CD4-positive, alpha-beta T cell (primary cell): ENCODE measurements around the gene MACROD2. TPM values are rescaled to one million over a fixed set of nuclear protein-coding genes. Genes with fewer than 3 reads are reported as not detected.

Experiments used
- ATAC-seq: fragments of 200-7000 bp; cut with Tn5 transposase; one replicate; pipeline ENCODE4 v1.10.0; 2022; ENCODE audit warnings: mild to moderate bottlenecking; ENCODE audit not compliant: poor library complexity
- CTCF ChIA-PET: fragments of 350-600 bp; sonication (Branson Sonifier 250); formaldehyde crosslinking; loops from one replicate; lab custom pipeline; 2021; ENCODE audit warnings: antibody characterized with exemption, inconsistent platforms; lab: Charles Lee
- POLR2A ChIA-PET: fragments of 350-600 bp; sonication (Branson Sonifier 250); formaldehyde crosslinking; loops from one replicate; lab custom pipeline; 2021; ENCODE audit warnings: antibody characterized with exemption, inconsistent platforms; lab: Charles Lee
- DNase-seq, 14 experiments: peaks; one replicate each; pipeline ENCODE4 v3.0.0-alpha.2; 2013 to 2020; ENCODE audit warnings: mixed read lengths in 2 of 14
- H3K27ac ChIP-seq, 2 donors: one replicate each; pipeline versions ENCODE4 v1.5.1 to v1.7.0; 2013; ENCODE audit warnings: low read length in 2 of 2, low read depth in 1 of 2, mild to moderate bottlenecking in 1 of 2
- H3K27me3 ChIP-seq, 2 experiments: 1 replicate in 1 of 2; 2 replicates in 1 of 2; pipeline versions ENCODE4 v1.6.1 to v1.7.0; 2013; ENCODE audit warnings: low read length in 2 of 2, control low read depth in 1 of 2, mild to moderate bottlenecking in 1 of 2, moderate library complexity in 1 of 2; ENCODE audit not compliant: insufficient read depth in 2 of 2, control insufficient read depth in 1 of 2
- H3K36me3 ChIP-seq: one replicate; pipeline ENCODE4 v1.6.1; 2013; ENCODE audit warnings: low read length, control low read depth; ENCODE audit not compliant: insufficient read depth
- H3K4me1 ChIP-seq: one replicate; pipeline ENCODE4 v1.6.1; 2013; ENCODE audit warnings: low read length, control low read depth; ENCODE audit not compliant: insufficient read depth
- H3K4me3 ChIP-seq: one replicate; pipeline ENCODE4 v1.5.1; 2013; ENCODE audit warnings: mild to moderate bottlenecking, low read length, moderate library complexity
- H3K9me3 ChIP-seq, 2 experiments: 1 replicate in 1 of 2; 2 replicates in 1 of 2; pipeline versions ENCODE4 v1.6.1 to v1.7.0; 2013; ENCODE audit warnings: low read length in 2 of 2, mild to moderate bottlenecking in 2 of 2, control low read depth in 1 of 2, moderate library complexity in 1 of 2; ENCODE audit not compliant: control insufficient read depth in 1 of 2, insufficient read depth in 1 of 2
- H3K27ac Mint-ChIP-seq: one replicate; pipeline ENCODE4 v1.8.0; 2020; ENCODE audit warnings: mixed read lengths
- H3K27me3 Mint-ChIP-seq: one replicate; pipeline ENCODE4 v1.8.0; 2021; ENCODE audit warnings: mixed read lengths
- H3K36me3 Mint-ChIP-seq: one replicate; pipeline ENCODE4 v1.8.0; 2021; ENCODE audit warnings: low read depth, mixed read lengths
- H3K4me1 Mint-ChIP-seq: one replicate; pipeline ENCODE4 v1.8.0; 2021; ENCODE audit warnings: low read depth, mixed read lengths
- H3K4me3 Mint-ChIP-seq: one replicate; pipeline ENCODE4 v1.8.0; 2020; ENCODE audit warnings: mild to moderate bottlenecking, mixed read lengths
- H3K9me3 Mint-ChIP-seq: one replicate; pipeline ENCODE4 v1.8.0; 2020; ENCODE audit warnings: mixed read lengths
- intact Hi-C, 2 experiments: fragments of 100-400 bp; cut with DNase I in 1 of 2; cut with micrococcal nuclease in 1 of 2; formaldehyde crosslinking; loops; one replicate each; pipeline versions ENCODE4 v1.15.1 to v1.9.0; 2023 to 2025; cut with DNase I, micrococcal nuclease
- total RNA-seq, 174 experiments: library from RNA in 2 of 174; stranded (reverse) in 2 of 174; gene quantifications; one replicate each; pipeline ENCODE4 v1.2.3 and lab custom pipeline; 2021 to 2026
- TF ChIP-seq, protein P1 (sequence below): fragments of 200-600 bp; IDR thresholded peaks from one replicate; pipeline ENCODE4 v1.8.0; 2022; ENCODE audit warnings: antibody characterized with exemption, mild to moderate bottlenecking

Gene MACROD2
- total RNA-seq, 2 experiments from 2014 or later: not detected

- H3K27me3 Mint-ChIP-seq: no peaks in the 10 kb centered on the region
- H3K27me3 ChIP-seq: no peaks in the 10 kb centered on the region
- no peak for ATAC-seq
- intact Hi-C loops: no loop called here
- no peak overlapping the region for H3K4me3 ChIP-seq
- TF ChIP-seq, protein P1, sequence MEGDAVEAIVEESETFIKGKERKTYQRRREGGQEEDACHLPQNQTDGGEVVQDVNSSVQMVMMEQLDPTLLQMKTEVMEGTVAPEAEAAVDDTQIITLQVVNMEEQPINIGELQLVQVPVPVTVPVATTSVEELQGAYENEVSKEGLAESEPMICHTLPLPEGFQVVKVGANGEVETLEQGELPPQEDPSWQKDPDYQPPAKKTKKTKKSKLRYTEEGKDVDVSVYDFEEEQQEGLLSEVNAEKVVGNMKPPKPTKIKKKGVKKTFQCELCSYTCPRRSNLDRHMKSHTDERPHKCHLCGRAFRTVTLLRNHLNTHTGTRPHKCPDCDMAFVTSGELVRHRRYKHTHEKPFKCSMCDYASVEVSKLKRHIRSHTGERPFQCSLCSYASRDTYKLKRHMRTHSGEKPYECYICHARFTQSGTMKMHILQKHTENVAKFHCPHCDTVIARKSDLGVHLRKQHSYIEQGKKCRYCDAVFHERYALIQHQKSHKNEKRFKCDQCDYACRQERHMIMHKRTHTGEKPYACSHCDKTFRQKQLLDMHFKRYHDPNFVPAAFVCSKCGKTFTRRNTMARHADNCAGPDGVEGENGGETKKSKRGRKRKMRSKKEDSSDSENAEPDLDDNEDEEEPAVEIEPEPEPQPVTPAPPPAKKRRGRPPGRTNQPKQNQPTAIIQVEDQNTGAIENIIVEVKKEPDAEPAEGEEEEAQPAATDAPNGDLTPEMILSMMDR: no peak
- peaks cover 10% of the 10 kb centered on the region for H3K9me3 Mint-ChIP-seq
- H3K27ac ChIP-seq: no peak overlapping the region
- ChIA-PET POLR2A (no interaction called here), CTCF (no interaction called here)
- no peak overlapping the region for H3K4me3 Mint-ChIP-seq
- H3K4me1 ChIP-seq: no peaks in the 10 kb centered on the region
- no peaks in the 10 kb centered on the region for H3K36me3 Mint-ChIP-seq
- no peak overlapping the region for H3K27ac Mint-ChIP-seq
- no peaks in the 10 kb centered on the region for H3K36me3 ChIP-seq
- H3K9me3 ChIP-seq: no peaks in the 10 kb centered on the region
- no peak for DNase-seq
- H3K4me1 Mint-ChIP-seq: no peaks in the 10 kb centered on the region
These were observed 439.2 kb downstream of the MACROD2 start for GRCh38 chr20:14434384-14435136.

- ATAC-seq (no peak), DNase-seq (no peak)
- intact Hi-C loops: no loop called here
- Histone ChIP-seq H3K4me1 (no peaks in the 10 kb centered on the region), H3K36me3 (no peaks in the 10 kb centered on the region), H3K9me3 (peaks cover 0 to 6% of the 10 kb centered on the region in 2 experiments), H3K27me3 (no peaks in the 10 kb centered on the region), H3K4me3 (no peak overlapping the region), H3K27ac (no peak overlapping the region)
- H3K4me3 Mint-ChIP-seq: no peak overlapping the region
- H3K9me3 Mint-ChIP-seq: peaks cover 16% of the 10 kb centered on the region
- TF ChIP-seq, protein P1: no peak
- H3K27me3 Mint-ChIP-seq: no peaks in the 10 kb centered on the region
- no peaks in the 10 kb centered on the region for H3K36me3 Mint-ChIP-seq
- ChIA-PET CTCF (no interaction called here), POLR2A (no interaction called here)
- H3K27ac Mint-ChIP-seq: no peak overlapping the region
- H3K4me1 Mint-ChIP-seq: no peaks in the 10 kb centered on the region
These were observed 445.9 kb downstream of the MACROD2 start for GRCh38 chr20:14441201-14441600.

DNA sequence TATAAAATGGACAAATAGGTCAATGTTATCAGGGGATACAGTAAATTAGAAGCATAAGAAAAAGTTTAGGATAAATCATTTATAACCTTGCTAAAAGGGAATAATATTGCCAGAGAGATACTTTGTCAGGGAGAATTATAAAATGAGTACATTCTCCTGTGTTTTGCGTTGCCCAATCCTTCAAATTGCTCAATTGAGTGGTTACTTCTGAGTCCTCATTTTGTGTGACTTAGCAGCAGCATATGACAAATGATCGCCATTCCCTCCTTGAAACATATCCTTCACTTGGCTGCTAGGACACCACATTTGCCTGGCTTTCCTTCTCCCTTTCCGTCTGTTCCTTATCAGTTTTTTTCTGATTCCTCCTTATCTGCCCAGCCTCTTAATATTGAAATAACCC lies 448.8 kb downstream of the MACROD2 start:
- Mint-ChIP-seq H3K27ac (no peak overlapping the region), H3K4me1 (no peaks in the 10 kb centered on the region), H3K27me3 (no peaks in the 10 kb centered on the region), H3K36me3 (no peaks in the 10 kb centered on the region), H3K4me3 (no peak overlapping the region), H3K9me3 (peaks cover 11% of the 10 kb centered on the region)
- Histone ChIP-seq H3K4me3 (no peak overlapping the region), H3K27me3 (no peaks in the 10 kb centered on the region), H3K27ac (no peak overlapping the region), H3K36me3 (no peaks in the 10 kb centered on the region), H3K4me1 (no peaks in the 10 kb centered on the region), H3K9me3 (peaks cover 0 to 14% of the 10 kb centered on the region in 2 experiments)
- no peak for DNase-seq
- ATAC-seq: no peak
- TF ChIP-seq, protein P1: no peak
- CTCF ChIA-PET: no interaction called here
- intact Hi-C loops: no loop called here
- POLR2A ChIA-PET: no interaction called here
